Heart right ventricle (tissue), 16 donors: ENCODE data around the gene GNMT. TPM values are rescaled to one million over a fixed set of nuclear protein-coding genes. Genes with fewer than 3 reads are reported as not detected.
"Not testable (repeated sequence)": the region's sequence is repeated elsewhere in the genome, so short reads cannot be mapped to it uniquely, and the experiment has no call there.

Experiments used
- ATAC-seq, 8 donors: fragments of 200-7000 bp; cut with Tn5 transposase; one replicate each; pipeline ENCODE4 v1.9.1; 2020; ENCODE audit warnings: mild to moderate bottlenecking in 8 of 8, moderate library complexity in 8 of 8, moderate number of reproducible peaks in 1 of 8
- DNase-seq, 2 donors: peaks; one replicate each; pipeline ENCODE4 v3.0.0-alpha.2; 2020
- H3K27ac ChIP-seq, 10 donors: fragments of 200-600 bp; sonication (generic) in 2 of 10; one replicate each; pipeline versions ENCODE4 v1.5.0 to v1.8.0; 2020 to 2022; ENCODE audit warnings: mild to moderate bottlenecking in 3 of 10
- H3K27me3 ChIP-seq, 7 donors: fragments of 200-600 bp; one replicate each; pipeline ENCODE4 v1.8.0; 2021 to 2022; ENCODE audit warnings: mild to moderate bottlenecking in 2 of 7
- H3K36me3 ChIP-seq, 9 donors: fragments of 200-600 bp; sonication (generic) in 1 of 9; one replicate each; pipeline versions ENCODE4 v1.5.0 to v1.8.0; 2020 to 2022; ENCODE audit warnings: mild to moderate bottlenecking in 2 of 9
- H3K4me1 ChIP-seq, 9 donors: fragments of 200-600 bp; sonication (generic) in 1 of 9; one replicate each; pipeline versions ENCODE4 v1.5.0 to v1.8.0; 2020 to 2022; ENCODE audit warnings: mild to moderate bottlenecking in 4 of 9
- H3K4me3 ChIP-seq, 10 donors: fragments of 200-600 bp; sonication (generic) in 2 of 10; one replicate each; pipeline versions ENCODE4 v1.5.0 to v1.8.0; 2020 to 2022; ENCODE audit warnings: mild to moderate bottlenecking in 7 of 10, moderate library complexity in 2 of 10
- H3K9me3 ChIP-seq, 11 donors: fragments of 200-600 bp in 10 of 11; sonication (generic) in 2 of 11; one replicate each; pipeline versions ENCODE4 v1.5.0 to v1.8.0; 2013 to 2022; ENCODE audit warnings: mild to moderate bottlenecking in 2 of 11, control low read depth in 1 of 11, moderate library complexity in 1 of 11
- CTCF ChIP-seq, 9 donors: fragments of 200-600 bp; sonication (generic) in 2 of 9; IDR thresholded peaks; one replicate each; pipeline versions ENCODE4 v1.5.0 to v1.8.0; 2021 to 2022; ENCODE audit warnings: antibody characterized with exemption in 9 of 9, mild to moderate bottlenecking in 5 of 9, moderate library complexity in 1 of 9
- WGBS, 2 donors: extraction: QIAGEN DNeasy Blood & Tissue Kit; methylation state at CpG; one replicate each; pipeline ENCODE4 v1.1.7; 2013; ENCODE audit warnings: inconsistent platforms in 1 of 2; 5-methylcytosine and 5-hydroxymethylcytosine counted together
- intact Hi-C, 10 donors: fragments of 100-400 bp; cut with DNase I; formaldehyde crosslinking; loops; one replicate each; pipeline versions ENCODE4 v1.11.1 to v1.14.2; 2022
- polyA plus RNA-seq, 2 donors: library from polyadenylated mRNA; stranded (reverse); fragments of 200-250 nt; gene quantifications; one replicate each; pipeline ENCODE4 v1.2.3, GENCODE V29; 2013
- total RNA-seq, 10 donors: library from RNA; stranded (reverse); fragmentation: NEBNext Ultra II Directional in 3 of 10; extraction: Animal tissue kit (Norgen Biotek cat#: 25700) in 3 of 10; gene quantifications; one replicate each; pipeline versions ENCODE4 v1.2.1 to v1.2.4, GENCODE V29; 2021 to 2023
- donor health status: Arrhythmogenic right ventricular cardiomyopathy.
- donor health status: ischemic (EF 13 %, LVEDD 7.1; RV severe dilation, severe dysfunction).
- donor health status: healthy with polysubstance abuse.
- donor health status: DM: no; HTN: yes; CAD: no.
- donor health status: DM: no; HTN: no; CAD: no.
- donor health status: ischemic (EF 25% LVEDD 6.9; RV normal size, moderate dysfunction).
- donor health status: ischemic (EF 25% LVEDD 5.7; RV mildly dilated, moderate dysfunction).
- donor health status: healthy.
- donor health status: DM: yes; HTN: yes; CAD: no.
- donor health status: Ischemic cardiomyopathy.
- donor health status: ischemic (EF 35%, LVEDD 5.7; RV mildly dilated, moderate dysfunction).
- donor health status: nonischemic (EF 11% LVEDD 7.7; RV severe dilation, severe dysfunction).
- donor health status: DM: yes; HTN: yes; CAD: no.
- donor health status: PGD.
- donor health status: ischemic (EF 29% LVEDD 5.4; RV normal size, mild dysfunction).
- donor health status: nonischemic (EF 23%, LVEDD 6.1; RV moderate dilation, normal function).

GNMT gene
- total and polyA plus RNA-seq, 12 donors, result 0.26 to 10.9 (median 0.86) TPM

GRCh38 chr6:42940493-42941045, 20.0 kb upstream of the GNMT start:
- peaks cover 0 to 100% (median 24%) of the 10 kb centered on the region in 9 donors for H3K36me3 ChIP-seq
- intact Hi-C loops, result no loop called here
- no peak for DNase-seq
- H3K9me3 ChIP-seq, result no peaks in the 10 kb centered on the region
- no peak for TF ChIP-seq CTCF (IDR thresholded peaks at IDR 0.05)
- WGBS, 2 donors, result 96 to 99% methylated on average over 6 of the region's 6 CpGs
- H3K4me3 ChIP-seq, result no peak overlapping the region
- H3K27me3 ChIP-seq, result no peaks in the 10 kb centered on the region
- H3K27ac ChIP-seq, result no peak overlapping the region
- no peaks in the 10 kb centered on the region for H3K4me1 ChIP-seq
- ATAC-seq, result peak in 1 of 8 donors; percentile 23

- DNase-seq, H3K4me3 ChIP-seq, H3K4me1 ChIP-seq, ATAC-seq, H3K9me3 ChIP-seq, H3K27ac ChIP-seq, intact Hi-C loops, H3K27me3 ChIP-seq: not testable (repeated sequence)
- WGBS, 2 donors, result 97 to 98% methylated on average over 5 of the region's 5 CpGs
- H3K36me3 ChIP-seq, result peaks cover 0 to 93% (median 18%) of the 10 kb centered on the region in 9 donors
Observed at GRCh38 chr6:42941356-42941755, 19.2 kb upstream of the GNMT start.

GRCh38 chr6:42942444-42942843, 18.1 kb upstream of the GNMT start:
- H3K4me3 ChIP-seq, result no peak overlapping the region
- H3K9me3 ChIP-seq, result no peaks in the 10 kb centered on the region
- DNase-seq, result no peak
- H3K27ac ChIP-seq, result no peak overlapping the region
- no peak for ATAC-seq
- no peak for TF ChIP-seq CTCF (IDR thresholded peaks at IDR 0.05)
- 83 to 85% methylated on average over 7 of the region's 7 CpGs for WGBS, 2 donors
- no peaks in the 10 kb centered on the region for H3K27me3 ChIP-seq
- H3K4me1 ChIP-seq, result no peaks in the 10 kb centered on the region
- H3K36me3 ChIP-seq, result peaks cover 0 to 82% (median 18%) of the 10 kb centered on the region in 9 donors
- intact Hi-C loops, result no loop called here

GRCh38 chr6:42947950-42948349, 12.6 kb upstream of the GNMT start:
- Histone ChIP-seq H3K27me3 (no peaks in the 10 kb centered on the region), H3K9me3 (no peaks in the 10 kb centered on the region), H3K4me1 (no peaks in the 10 kb centered on the region), H3K4me3 (no peak overlapping the region), H3K27ac (no peak overlapping the region), H3K36me3 (peaks cover 0 to 32% (median 0%) of the 10 kb centered on the region in 9 donors)
- TF ChIP-seq CTCF (IDR thresholded peaks at IDR 0.05), result no peak
- DNase-seq, result no peak
- peak in 1 of 8 donors; percentile 55 for ATAC-seq
- intact Hi-C loops, result no loop called here

GRCh38 chr6:42952389-42952788, 8.2 kb upstream of the GNMT start:
- Histone ChIP-seq H3K9me3 (no peaks in the 10 kb centered on the region), H3K36me3 (peaks cover 0 to 5% (median 0%) of the 10 kb centered on the region in 9 donors), H3K4me3 (no peak overlapping the region), H3K4me1 (no peaks in the 10 kb centered on the region), H3K27me3 (no peaks in the 10 kb centered on the region), H3K27ac (no peak overlapping the region)
- TF ChIP-seq CTCF (IDR thresholded peaks at IDR 0.05), result no peak
- intact Hi-C loops, result no loop called here
- DNase-seq (no peak), ATAC-seq (no peak)
- WGBS, 2 donors, result 96 to 98% methylated on average over 4 of the region's 4 CpGs

- ATAC-seq, DNase-seq, H3K27ac ChIP-seq, intact Hi-C loops, H3K4me1 ChIP-seq, H3K27me3 ChIP-seq, H3K36me3 ChIP-seq, H3K4me3 ChIP-seq, H3K9me3 ChIP-seq: not testable (repeated sequence)
- 88 to 93% methylated on average over 4 of the region's 4 CpGs for WGBS, 2 donors
Observed at GRCh38 chr6:42954405-42954804, 6.1 kb upstream of the GNMT start.
